ENCODE data around the gene ADAMTSL3. TPM values are rescaled to one million over a fixed set of nuclear protein-coding genes. Genes with fewer than 3 reads are reported as not detected.
"Not testable (repeated sequence)": the region's sequence is repeated elsewhere in the genome, so short reads cannot be mapped to it uniquely, and the experiment has no call there.

ADAMTSL3 gene
- total RNA-seq, 4 donors from 2014 or later: 2.4 to 8.8 (median 5.7) TPM

- intact Hi-C loops (cut with DNase I; ENCODE audit: low total_unique reads): no loop called here
- DNase-seq (ENCODE audit: low spot score in 2 of 2): no peak
- WGBS, 2 donors: 88 to 94% methylated on average over 3 of the region's 3 CpGs
- TF ChIP-seq POLR2A (IDR thresholded peaks at IDR 0.05) (no peak), CTCF (IDR thresholded peaks at IDR 0.05) (no peak)
- no peak overlapping the region for H3K4me3 ChIP-seq (ENCODE audit: low read depth, poor library complexity, severe bottlenecking)
These were observed 307.4 kb downstream of the ADAMTSL3 start for GRCh38 chr15:83961311-83961710.

GRCh38 chr15:83964967-83965366, 311.0 kb downstream of the ADAMTSL3 start:
- WGBS, 2 donors: 100% methylated on average over 1 of the region's 1 CpG
- H3K4me3 ChIP-seq (ENCODE audit: low read depth, poor library complexity, severe bottlenecking): not testable (repeated sequence)

GRCh38 chr15:83970295-83970890, 316.5 kb downstream of the ADAMTSL3 start:
- 81 to 90% methylated on average over 12 of the region's 12 CpGs for WGBS, 2 donors
- no peak for DNase-seq (ENCODE audit: low spot score in 2 of 2)
- TF ChIP-seq CTCF (IDR thresholded peaks at IDR 0.05): no peak
- TF ChIP-seq POLR2A (IDR thresholded peaks at IDR 0.05): no peak

More at GRCh38 chr15:83964967-83965366, 311.0 kb downstream of the ADAMTSL3 start:
- intact Hi-C loops (cut with DNase I; ENCODE audit: low total_unique reads); DNase-seq (ENCODE audit: low spot score in 2 of 2): not testable (repeated sequence)

GRCh38 chr15:83971992-83972391, 318.1 kb downstream of the ADAMTSL3 start:
- no peak for DNase-seq (ENCODE audit: low spot score in 2 of 2)
- 19% methylated on average over 3 of the region's 3 CpGs for WGBS, 2 donors
- no peak for TF ChIP-seq CTCF (IDR thresholded peaks at IDR 0.05)
- intact Hi-C loops (cut with DNase I; ENCODE audit: low total_unique reads): no loop called here
- H3K4me3 ChIP-seq (ENCODE audit: low read depth, poor library complexity, severe bottlenecking): no peak overlapping the region

More at GRCh38 chr15:83970295-83970890, 316.5 kb downstream of the ADAMTSL3 start:
- intact Hi-C loops (cut with DNase I; ENCODE audit: low total_unique reads): no loop called here
- no peak overlapping the region for H3K4me3 ChIP-seq (ENCODE audit: low read depth, poor library complexity, severe bottlenecking)

GRCh38 chr15:83973816-83974215, 319.9 kb downstream of the ADAMTSL3 start:
- intact Hi-C loops (cut with DNase I; ENCODE audit: low total_unique reads): no loop called here
- no peak for DNase-seq (ENCODE audit: low spot score in 2 of 2)

GRCh38 chr15:83977992-83978391, 324.1 kb downstream of the ADAMTSL3 start:
- no peak overlapping the region for H3K4me3 ChIP-seq (ENCODE audit: low read depth, poor library complexity, severe bottlenecking)
- no peak for TF ChIP-seq POLR2A (IDR thresholded peaks at IDR 0.05)
- no peak for TF ChIP-seq CTCF (IDR thresholded peaks at IDR 0.05)
- intact Hi-C loops (cut with DNase I; ENCODE audit: low total_unique reads): no loop called here
- DNase-seq (ENCODE audit: low spot score in 2 of 2): no peak

More at GRCh38 chr15:83973816-83974215, 319.9 kb downstream of the ADAMTSL3 start:
- TF ChIP-seq POLR2A (IDR thresholded peaks at IDR 0.05) (no peak), CTCF (IDR thresholded peaks at IDR 0.05) (no peak)
- 91 to 94% methylated on average over 3 of the region's 3 CpGs for WGBS, 2 donors
- H3K4me3 ChIP-seq (ENCODE audit: low read depth, poor library complexity, severe bottlenecking): no peak overlapping the region

Data from lower leg skin (tissue), 4 donors.